HuH-7 (cell line): ENCODE results near the gene TLR9.
"Not testable (repeated sequence)": the region's sequence is repeated elsewhere in the genome, so short reads cannot be mapped to it uniquely, and the experiment has no call there.

Experiments
- DNase-seq: peaks from one replicate; pipeline ENCODE4 v3.0.0; 2011; ENCODE audit warnings: low spot score

The TLR9 gene, protein sequence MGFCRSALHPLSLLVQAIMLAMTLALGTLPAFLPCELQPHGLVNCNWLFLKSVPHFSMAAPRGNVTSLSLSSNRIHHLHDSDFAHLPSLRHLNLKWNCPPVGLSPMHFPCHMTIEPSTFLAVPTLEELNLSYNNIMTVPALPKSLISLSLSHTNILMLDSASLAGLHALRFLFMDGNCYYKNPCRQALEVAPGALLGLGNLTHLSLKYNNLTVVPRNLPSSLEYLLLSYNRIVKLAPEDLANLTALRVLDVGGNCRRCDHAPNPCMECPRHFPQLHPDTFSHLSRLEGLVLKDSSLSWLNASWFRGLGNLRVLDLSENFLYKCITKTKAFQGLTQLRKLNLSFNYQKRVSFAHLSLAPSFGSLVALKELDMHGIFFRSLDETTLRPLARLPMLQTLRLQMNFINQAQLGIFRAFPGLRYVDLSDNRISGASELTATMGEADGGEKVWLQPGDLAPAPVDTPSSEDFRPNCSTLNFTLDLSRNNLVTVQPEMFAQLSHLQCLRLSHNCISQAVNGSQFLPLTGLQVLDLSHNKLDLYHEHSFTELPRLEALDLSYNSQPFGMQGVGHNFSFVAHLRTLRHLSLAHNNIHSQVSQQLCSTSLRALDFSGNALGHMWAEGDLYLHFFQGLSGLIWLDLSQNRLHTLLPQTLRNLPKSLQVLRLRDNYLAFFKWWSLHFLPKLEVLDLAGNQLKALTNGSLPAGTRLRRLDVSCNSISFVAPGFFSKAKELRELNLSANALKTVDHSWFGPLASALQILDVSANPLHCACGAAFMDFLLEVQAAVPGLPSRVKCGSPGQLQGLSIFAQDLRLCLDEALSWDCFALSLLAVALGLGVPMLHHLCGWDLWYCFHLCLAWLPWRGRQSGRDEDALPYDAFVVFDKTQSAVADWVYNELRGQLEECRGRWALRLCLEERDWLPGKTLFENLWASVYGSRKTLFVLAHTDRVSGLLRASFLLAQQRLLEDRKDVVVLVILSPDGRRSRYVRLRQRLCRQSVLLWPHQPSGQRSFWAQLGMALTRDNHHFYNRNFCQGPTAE

DNA sequence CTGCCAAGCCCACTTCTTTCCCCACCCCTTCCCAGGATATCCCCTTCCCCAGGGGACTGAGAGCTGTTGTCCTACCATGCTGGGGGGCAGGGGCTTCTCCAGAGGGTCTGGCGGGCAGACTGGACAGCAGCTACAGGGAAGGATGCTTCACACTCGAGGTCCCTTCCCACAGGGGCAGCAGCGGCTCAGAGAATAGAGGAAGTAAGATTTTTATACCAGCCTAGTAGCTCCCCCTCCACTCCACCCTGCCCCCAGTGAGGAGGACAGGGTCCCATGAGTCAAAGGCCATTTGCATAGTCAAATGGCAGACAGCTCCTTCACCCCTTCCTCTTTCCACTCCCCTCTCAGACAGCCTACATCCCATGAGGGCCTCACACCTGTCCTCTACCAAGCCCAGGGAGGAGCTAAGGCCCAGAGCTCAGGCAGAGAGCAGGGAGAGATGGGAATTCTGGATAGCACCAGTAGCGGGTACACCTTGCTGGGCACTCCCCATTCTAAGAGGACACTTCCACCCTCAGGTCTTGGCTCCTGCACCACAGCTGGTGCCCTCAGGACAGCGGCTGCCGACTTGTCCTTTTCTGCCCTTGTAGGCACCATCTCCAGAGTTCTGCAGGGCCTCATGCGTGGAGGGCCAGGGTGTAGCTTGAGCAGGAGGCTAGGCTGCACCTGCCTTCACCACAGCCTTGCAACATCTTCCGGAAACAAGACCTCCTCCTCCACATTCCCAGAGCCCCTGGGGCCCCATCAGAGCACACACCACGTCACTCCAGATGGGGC, at the start of gene TLR9:
Gene TLR9, minus strand, starts transcription at position 194 of the 777 bp plus-strand sequence. Its CDS starts 116 bp downstream, at position 78.
- DNase-seq: no peak

DNA sequence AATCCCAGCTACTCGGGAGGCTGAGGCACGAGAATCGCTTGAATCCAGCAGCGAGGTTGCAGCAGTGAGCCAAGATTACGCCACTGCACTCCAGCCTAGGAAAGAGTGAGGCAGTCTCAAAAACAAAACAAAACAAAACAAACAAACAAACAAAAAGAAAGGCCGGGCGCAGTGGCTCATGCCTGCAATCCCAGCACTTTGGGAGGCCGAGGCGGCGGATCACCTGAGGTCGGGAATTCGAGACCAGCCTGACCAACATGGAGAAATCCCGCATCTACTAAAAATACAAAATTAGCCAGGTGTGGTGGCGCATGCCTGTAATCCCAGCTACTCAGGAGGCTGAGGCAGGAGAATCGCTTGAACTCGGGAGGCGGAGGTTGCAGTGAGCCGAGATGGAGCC, 49.3 kb upstream of the TLR9 start:
- DNase-seq: not testable (repeated sequence)

DNA sequence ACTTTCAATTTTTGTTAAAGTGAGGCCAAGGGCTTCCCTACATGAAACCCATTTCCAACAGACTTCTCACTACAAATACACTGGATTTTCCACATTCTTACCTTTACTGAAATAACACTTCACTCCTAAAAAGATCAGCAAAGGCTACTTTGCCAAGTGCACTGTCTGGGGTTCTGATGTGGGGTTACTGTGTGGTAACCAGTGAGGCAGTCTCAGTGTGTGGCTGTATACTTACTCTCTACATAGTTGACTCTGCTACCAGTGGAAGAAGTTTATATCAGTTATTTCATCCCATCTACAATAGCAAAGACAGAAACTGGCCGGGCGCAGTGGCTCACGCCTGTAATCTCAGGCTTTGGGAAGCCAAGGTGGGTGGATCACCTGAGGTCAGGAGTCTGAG, 47.4 kb upstream of the TLR9 start:
- DNase-seq: no peak

DNA sequence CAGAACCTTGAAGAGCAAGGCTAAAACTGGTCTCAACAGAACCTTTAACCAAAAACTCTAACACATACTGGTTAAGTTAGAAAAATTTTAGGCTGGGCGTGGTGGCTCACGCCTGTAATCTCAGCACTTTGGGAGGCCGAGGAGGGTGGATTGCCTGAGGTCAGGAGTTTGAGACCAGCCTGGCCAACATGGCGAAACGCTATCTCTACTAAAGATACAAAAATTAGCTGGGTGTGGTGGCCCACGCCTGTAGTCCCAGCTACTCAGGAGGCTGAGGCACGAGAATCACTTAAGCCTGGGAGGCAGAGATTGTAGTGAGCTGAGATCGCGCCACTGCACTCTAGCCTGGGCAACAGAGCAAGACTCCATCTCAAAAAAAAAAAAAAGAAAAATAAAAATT, 46.7 kb upstream of the TLR9 start:
- not testable (repeated sequence) for DNase-seq

DNA sequence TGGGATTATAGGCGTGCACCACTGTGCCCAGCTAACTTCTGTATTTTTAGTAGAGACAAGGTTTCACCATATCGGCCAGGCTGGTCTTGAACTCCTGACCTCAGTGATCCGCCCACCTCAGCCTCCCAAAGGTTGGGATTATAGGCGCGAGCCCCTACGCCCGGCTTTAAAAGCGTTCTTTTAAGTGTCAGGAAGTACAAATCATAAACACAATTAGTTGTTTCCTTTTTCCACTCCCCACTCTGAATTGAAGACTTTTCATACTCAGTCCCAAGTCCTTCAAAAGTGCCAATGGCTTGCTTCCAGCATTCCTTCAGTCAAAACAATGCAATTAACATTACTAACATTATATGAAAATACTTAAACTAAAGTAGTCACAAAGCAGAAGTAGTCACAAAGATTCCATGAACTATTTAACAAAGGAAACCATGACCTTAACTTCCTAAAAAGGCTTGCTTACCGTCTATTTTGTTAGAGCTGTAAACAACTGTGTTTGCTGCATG, 44.9 kb upstream of the TLR9 start:
- DNase-seq: no peak

DNA sequence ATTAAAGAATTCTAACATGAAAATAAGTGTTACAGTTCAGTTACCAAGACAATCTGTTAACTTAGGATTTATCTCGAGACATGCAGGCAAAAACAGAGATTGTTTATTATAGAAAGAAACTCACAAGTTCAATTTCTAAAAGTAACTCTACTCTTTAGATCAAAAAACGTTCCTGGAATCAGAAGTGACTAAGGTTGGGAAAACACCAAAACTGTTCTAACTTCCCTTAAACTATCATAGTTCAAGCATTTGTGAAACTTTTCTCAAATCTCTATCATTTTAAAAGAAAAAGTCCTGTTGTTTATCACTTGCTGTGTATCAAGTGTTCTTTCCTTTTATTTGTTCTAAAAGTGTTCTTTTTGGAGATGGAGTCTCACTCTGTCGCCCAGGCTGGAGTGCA, 44.3 kb upstream of the TLR9 start:
- DNase-seq: no peak

DNA sequence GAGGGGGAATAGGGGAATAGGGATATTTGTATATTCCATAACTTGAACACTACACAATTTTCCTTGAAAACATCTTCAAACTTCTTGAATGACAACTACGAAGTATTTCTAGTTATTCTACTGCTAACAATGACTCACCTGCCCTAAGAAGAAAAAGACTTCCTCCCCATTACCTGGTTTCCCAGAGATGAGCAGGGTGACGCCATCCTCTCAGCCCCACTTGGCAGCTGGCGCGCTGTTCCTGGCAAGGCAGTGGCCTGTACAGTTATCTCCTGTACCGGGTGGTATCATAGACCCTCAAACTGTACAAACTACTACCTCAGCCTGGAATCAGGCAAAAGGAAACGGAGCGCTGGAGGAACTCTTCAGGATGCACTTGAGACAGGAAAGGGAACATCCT, 42.6 kb upstream of the TLR9 start:
- DNase-seq: no peak

DNA sequence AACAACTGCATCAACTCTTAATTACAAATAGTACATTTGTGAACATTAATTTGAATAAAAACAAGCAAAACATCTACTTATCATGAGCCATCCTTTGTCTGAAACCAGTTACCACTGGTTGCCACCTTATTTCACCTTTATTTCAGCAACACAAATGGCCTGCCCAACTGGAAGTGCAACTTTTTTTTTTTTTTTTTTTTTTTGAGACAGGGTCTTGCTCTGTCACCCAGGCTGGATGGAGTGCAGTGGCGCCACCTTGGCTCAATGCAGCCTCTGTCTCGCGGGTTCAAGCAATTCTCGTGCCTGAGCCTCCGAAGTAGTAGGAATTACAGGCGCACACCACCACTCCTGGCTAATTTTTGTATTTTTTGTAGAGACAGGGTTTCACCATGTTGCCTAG, 39.9 kb upstream of the TLR9 start:
- DNase-seq: no peak

DNA sequence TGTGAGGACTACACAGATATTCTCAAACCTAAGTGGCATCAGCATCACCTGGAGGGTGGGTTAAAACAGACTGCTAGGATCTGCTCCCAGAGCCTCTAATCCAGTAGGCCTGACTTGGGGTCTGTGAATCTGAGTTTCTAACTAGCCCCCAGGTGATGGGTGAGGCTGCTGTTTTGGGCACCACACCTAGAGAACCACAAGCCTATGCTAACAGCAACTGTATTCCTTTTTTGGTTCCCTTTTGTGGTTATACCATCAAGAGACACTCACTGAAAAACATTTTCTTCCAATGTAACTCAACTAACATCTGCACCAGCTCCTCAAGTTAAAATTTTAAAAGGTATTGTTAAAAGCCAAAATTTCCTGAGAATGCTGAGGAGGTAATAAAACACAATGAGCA, 37.0 kb upstream of the TLR9 start:
- DNase-seq: no peak

DNA sequence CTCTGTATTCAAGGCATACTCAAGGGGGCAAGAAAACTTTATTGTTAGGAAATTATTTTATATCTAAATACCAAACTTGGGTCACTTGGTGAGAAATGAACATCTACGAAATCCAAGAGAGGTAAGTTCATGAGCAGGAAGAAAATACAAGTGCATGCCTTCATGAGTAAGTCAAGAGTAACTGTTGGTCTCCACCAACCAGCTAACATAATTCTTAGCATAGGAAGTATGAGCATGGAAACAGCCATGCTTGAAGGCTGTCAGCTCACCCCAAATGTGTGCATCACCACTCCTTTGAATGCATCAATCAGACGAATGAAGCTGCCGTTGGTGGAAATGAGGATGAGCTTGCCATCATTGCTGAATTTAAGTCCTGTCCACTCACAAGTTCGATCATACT, 34.0 kb upstream of the TLR9 start:
- no peak for DNase-seq

DNA sequence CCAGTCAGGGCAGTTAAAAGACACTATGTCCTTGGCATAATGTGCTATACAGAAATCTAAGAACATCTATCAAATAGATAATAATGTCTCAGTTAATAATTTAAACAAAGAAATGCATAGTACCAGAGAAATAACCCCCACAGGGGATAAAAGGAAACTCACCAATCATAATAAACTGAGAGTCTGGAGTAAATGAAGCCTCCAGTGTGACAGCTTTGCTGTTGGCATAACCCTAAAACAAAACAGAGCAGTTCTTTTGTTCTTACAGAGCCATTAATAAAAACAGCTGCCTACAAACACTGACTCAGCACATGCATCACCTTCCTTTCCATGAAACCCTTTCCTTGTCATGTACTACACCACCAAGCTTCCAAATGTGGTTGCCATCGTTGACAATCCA, 33.6 kb upstream of the TLR9 start:
- DNase-seq: no peak

DNA sequence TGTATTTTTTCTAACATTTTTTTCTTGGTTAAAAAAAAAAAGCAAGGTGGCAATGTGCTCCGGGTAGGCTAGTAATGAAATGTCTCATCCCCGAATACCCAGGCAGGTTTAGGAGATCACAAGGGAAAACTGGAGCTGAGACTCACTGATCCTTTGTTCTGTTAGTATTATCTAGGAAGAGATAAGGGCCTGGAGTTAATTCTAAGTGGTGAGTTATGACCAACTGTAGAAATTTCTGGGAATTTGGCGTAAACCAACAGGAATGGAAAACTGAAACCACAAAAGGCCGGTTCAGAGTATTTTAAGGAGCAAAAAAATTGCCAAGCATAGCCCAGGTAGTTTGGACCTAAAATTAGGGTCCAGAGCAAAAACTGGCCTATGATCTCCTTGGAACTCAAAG, 32.5 kb upstream of the TLR9 start:
- DNase-seq: no peak

DNA sequence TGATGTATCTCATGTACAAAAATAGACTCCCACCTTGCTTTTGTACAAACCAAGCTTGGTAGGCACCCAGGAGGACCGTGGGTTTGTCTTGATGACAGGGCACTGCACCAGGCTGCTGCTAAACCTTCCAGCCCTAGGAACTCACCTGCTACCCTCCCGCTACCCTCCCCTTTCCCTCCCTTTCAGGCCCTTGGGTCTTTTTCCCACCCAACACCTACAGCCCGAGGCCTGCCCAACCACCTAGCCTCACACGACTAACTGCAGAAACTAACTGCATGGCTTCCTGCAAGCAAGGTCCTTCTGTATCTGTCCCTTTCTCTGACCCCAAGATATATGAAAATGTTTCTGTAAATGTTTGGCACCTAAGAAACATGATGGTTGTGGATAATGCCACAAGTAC, 31.2 kb upstream of the TLR9 start:
- no peak for DNase-seq

DNA sequence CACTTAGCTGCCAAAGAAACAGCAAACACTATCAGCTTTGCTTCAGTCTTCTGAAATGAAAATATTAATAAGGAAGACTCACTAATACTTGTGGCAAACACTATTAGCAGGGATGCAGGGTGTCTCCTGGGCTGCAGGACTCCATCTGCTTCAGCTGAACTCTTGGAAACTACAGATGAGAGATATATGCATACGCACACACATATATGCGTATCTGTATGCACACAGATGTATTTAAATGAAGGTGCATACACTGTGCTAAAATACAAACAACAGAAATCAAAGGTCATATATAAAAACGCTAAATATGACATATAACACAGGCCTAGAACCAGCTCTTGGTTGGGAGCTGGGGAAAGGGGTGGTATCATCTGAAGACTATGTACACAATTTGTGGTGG, 30.7 kb upstream of the TLR9 start:
- no peak for DNase-seq

DNA sequence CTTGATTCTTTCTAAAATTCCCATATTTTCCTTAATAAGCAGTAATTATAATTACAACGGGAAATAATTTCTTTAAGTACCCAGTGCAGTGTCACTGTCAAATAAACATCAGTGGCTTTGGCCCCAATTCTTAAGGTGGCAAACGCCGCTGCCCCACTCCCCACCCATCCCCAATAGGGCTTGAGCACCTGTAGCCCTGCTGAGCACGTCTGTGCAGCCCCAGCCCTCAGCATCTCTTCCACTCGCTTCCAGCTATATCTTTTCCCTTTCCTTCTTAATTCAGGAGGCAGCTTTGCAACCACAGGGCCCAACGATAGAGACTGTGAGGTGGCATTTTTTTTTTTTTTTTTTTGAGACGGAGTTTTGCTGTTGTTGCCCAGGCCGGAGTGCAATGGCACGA, 29.2 kb upstream of the TLR9 start:
- DNase-seq: no peak

DNA sequence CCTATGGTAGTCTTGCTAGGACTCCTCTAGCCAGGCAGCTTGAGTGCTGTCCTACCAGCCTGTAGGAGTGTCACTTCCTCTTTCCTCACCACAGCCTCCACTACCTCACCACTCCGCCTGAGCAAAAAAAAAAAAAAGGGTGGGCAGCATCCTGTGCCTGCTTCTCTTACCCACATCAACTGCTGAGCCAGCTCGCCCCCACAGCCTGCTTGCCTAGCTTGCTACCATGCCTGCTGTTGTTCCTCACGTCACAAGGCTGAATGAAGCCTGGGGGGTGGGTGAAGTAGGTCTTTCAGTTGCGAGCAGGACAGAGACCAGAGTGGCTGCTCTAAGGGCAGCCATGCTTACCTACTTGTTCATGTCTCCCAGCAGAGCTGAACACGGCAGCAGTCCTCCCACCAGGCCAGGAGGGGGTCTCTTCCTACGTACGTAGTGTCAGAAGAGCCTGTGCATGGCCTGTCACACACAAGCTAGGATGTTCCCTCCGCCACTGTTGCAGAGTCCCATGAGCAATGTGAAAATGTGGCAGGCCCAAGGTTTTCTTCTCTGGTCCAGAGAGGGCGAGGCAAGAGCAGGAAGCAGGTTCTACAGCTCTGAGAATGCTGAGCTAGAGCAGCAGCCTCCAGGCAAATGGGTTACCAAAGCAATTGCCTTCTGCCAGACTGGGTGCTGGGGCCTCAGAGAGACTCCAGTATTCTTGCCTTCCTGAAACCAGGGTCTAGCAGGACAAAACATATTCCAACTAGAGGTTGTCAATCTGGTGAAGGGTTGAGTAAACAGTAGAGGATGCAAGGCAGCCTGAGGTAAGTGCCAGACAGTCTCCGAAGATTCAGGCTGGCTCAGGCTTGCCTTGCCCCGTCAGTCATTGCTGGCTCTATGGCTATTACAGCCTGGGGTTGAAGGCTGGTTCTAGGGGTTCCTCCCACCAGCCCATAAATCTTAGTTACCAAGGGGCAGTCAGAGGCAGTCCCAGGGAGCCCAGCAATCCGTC, 28.2 kb upstream of the TLR9 start:
- no peak for DNase-seq

DNA sequence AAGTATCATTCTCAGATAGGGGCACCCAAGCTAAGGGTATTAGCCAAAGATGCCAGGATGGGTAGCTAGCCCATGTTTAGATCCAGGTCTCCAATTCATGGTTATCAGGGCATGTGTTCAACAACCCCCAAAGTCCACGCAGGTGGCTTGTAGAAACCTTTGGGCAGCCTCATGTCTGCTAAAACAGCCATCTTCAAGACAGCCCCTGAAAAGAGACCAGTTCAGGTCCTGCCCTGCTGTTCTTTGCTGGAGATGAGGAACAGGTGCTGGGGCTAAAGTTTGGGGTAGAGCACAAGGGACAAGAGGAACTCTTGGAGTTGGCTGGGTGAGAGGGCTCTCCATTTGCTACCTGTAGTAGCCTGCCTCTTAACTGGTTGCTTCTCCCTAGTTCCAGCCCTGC, 24.7 kb upstream of the TLR9 start:
- DNase-seq: no peak

DNA sequence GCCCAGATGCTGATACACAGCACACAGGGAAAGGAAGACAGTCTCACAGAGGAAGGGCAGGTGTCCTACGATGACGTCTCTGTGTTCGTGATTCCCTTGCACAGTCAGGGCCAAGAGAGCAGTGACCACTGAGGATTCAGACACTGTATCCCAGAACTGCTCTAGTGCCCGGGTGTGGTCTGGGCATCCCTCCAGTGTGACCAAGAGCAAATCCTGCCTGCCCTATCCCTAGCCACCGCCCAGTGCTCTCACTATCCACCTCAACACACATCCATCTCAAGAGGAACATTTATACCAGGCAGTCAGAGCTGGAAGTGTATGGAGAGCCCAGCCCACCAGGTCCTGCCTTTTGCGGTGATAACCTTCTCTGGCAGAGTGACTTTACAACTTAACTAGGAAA, 24.2 kb upstream of the TLR9 start:
- no peak for DNase-seq

DNA sequence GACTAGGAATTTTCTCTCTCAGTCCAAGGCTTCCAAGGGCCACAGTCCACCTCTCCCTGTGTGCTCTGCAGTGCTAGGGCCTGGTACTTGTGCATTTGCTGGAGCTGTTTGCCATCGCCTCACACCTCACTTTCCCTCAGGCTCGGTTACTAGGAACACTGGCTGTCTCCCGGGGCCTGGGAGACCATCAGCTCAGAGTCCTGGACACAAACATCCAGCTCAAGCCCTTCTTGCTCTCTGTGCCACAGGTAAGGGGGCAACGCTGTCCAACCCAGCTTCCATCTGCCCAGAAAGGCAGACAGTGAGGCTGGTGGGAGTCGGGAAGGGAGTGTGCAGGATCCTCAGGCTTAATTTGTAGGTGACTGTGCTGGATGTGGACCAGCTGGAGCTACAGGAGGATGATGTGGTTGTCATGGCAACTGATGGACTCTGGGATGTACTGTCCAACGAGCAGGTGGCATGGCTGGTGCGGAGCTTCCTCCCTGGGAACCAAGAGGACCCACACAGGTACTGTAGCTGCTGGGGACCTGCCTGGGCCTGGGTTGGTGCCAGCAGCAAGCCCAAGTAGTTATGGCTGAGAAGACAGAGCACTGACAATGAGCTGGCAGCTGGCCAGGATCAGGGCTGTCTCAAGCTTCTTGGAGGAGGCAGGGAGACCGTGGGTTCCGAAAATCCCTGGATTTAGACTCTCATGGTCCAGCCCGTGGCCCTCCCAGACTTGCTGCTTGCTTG, 23.5 kb upstream of the TLR9 start:
- DNase-seq: no peak

DNA sequence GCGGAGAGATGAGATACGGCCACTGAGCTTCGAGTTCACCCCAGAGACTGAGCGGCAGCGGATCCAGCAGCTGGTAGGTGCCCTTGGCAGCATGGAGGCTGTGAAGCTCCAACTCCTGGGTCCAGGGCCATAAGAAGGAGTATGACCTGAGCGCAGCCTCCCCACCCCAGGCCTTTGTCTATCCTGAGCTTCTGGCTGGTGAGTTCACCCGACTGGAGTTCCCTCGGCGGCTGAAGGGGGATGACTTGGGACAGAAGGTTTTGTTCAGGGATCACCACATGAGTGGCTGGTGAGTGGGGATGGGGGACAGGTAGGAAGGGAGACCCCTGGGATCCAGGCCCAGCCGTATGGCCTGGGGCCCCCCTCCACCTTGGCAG, 22.7 kb upstream of the TLR9 start:
- DNase-seq: no peak
